ENCODE data around the gene FAM9A. TPM values are rescaled to one million over a fixed set of nuclear protein-coding genes. Genes with fewer than 3 reads are reported as not detected.

Gene FAM9A
- total RNA-seq, 4 donors from 2014 or later: not detected

GRCh38 chrX:8755116-8755515 is 46.1 kb downstream of the FAM9A start:
- no peak for TF ChIP-seq POLR2A (IDR thresholded peaks at IDR 0.05)
- TF ChIP-seq CTCF (IDR thresholded peaks at IDR 0.05): no peak
- H3K27ac ChIP-seq: no peak overlapping the region
- no peak overlapping the region for H3K4me3 ChIP-seq
- H3K9me3 ChIP-seq: no peaks in the 10 kb centered on the region
- no peaks in the 10 kb centered on the region for H3K27me3 ChIP-seq
- no peak for DNase-seq
- no peaks in the 10 kb centered on the region for H3K4me1 ChIP-seq
- no peaks in the 10 kb centered on the region for H3K36me3 ChIP-seq

- Histone ChIP-seq H3K27me3 (no peaks in the 10 kb centered on the region), H3K4me1 (no peaks in the 10 kb centered on the region), H3K36me3 (no peaks in the 10 kb centered on the region), H3K27ac (no peak overlapping the region), H3K9me3 (no peaks in the 10 kb centered on the region), H3K4me3 (no peak overlapping the region)
- DNase-seq: no peak
- TF ChIP-seq POLR2A (IDR thresholded peaks at IDR 0.05): no peak
- no peak for TF ChIP-seq CTCF (IDR thresholded peaks at IDR 0.05)
These were observed 51.5 kb downstream of the FAM9A start for GRCh38 chrX:8749697-8750096.

- no peak for TF ChIP-seq POLR2A (IDR thresholded peaks at IDR 0.05)
- peak in 4 of 6 experiments; percentile 12 to 26 (median 18) for TF ChIP-seq CTCF (IDR thresholded peaks at IDR 0.05)
- H3K4me3 ChIP-seq: no peak overlapping the region
- no peaks in the 10 kb centered on the region for H3K36me3 ChIP-seq
- H3K27me3 ChIP-seq: no peaks in the 10 kb centered on the region
- no peaks in the 10 kb centered on the region for H3K4me1 ChIP-seq
- DNase-seq: no peak
- no peak overlapping the region for H3K27ac ChIP-seq
- H3K9me3 ChIP-seq: no peaks in the 10 kb centered on the region
These were observed 52.3 kb downstream of the FAM9A start for GRCh38 chrX:8748855-8749254.

- peak; percentile 52 to 82 (median 53) for DNase-seq
- no peaks in the 10 kb centered on the region for H3K4me1 ChIP-seq
- no peaks in the 10 kb centered on the region for H3K27me3 ChIP-seq
- TF ChIP-seq CTCF (IDR thresholded peaks at IDR 0.05): peak in 5 of 6 experiments; percentile 36 to 59 (median 55)
- no peak for TF ChIP-seq POLR2A (IDR thresholded peaks at IDR 0.05)
- H3K36me3 ChIP-seq: no peaks in the 10 kb centered on the region
- H3K4me3 ChIP-seq: no peak overlapping the region
- H3K27ac ChIP-seq: no peak overlapping the region
- no peaks in the 10 kb centered on the region for H3K9me3 ChIP-seq
These were observed 58.0 kb downstream of the FAM9A start for GRCh38 chrX:8743126-8743732.

GRCh38 chrX:8741981-8742380 is 59.2 kb downstream of the FAM9A start:
- H3K9me3 ChIP-seq: no peaks in the 10 kb centered on the region
- H3K27me3 ChIP-seq: no peaks in the 10 kb centered on the region
- DNase-seq: no peak
- TF ChIP-seq CTCF (IDR thresholded peaks at IDR 0.05) (no peak), POLR2A (IDR thresholded peaks at IDR 0.05) (no peak)
- no peak overlapping the region for H3K27ac ChIP-seq
- no peaks in the 10 kb centered on the region for H3K36me3 ChIP-seq
- H3K4me1 ChIP-seq: no peaks in the 10 kb centered on the region
- H3K4me3 ChIP-seq: no peak overlapping the region

Other genes with a start within 250 kb of the FAM9A start
- 1 to 10 TPM in 1 of 4 donors, under 1 TPM in 1, not detected in 2; 0.19 to 2.5 TPM for gene ANOS1, start 69.2 kb downstream of the FAM9A start, total RNA-seq
- not detected for gene FAM9B, start 232.7 kb upstream of the FAM9A start, total RNA-seq

Measured in Peyer's patch (tissue), 4 donors.